H9 (cell line): ENCODE results near the gene VPS26B. TPM values are rescaled to one million over a fixed set of nuclear protein-coding genes. Genes with fewer than 3 reads are reported as not detected.

ENCODE experiments used
- DNase-seq: peaks from one replicate; pipeline ENCODE4 v3.0.0-alpha.2; 2017
- H2AFZ ChIP-seq: one replicate; pipeline ENCODE4 v1.6.1; 2013; ENCODE audit warnings: mild to moderate bottlenecking, low read length, control low read depth, moderate library complexity
- H2AK5ac ChIP-seq: 2 replicates; pipeline ENCODE4 v1.6.1; 2013; ENCODE audit warnings: low read length, control low read depth, mixed read lengths; ENCODE audit not compliant: insufficient read length
- H2BK120ac ChIP-seq: one replicate; pipeline ENCODE4 v1.6.1; 2013; ENCODE audit warnings: low read depth, mild to moderate bottlenecking, low read length, control low read depth, inconsistent platforms; ENCODE audit not compliant: poor library complexity, severe bottlenecking
- H2BK12ac ChIP-seq: 2 replicates; pipeline ENCODE4 v1.6.1; 2013; ENCODE audit warnings: low read length, control low read depth, mixed read lengths, low read depth; ENCODE audit not compliant: insufficient read length
- H2BK15ac ChIP-seq: 2 replicates; pipeline ENCODE4 v1.6.1; 2013; ENCODE audit warnings: low read depth, low read length, control low read depth
- H2BK20ac ChIP-seq: one replicate; pipeline ENCODE4 v1.6.1; 2013; ENCODE audit warnings: low read depth, mild to moderate bottlenecking, low read length, control low read depth, inconsistent platforms; ENCODE audit not compliant: poor library complexity, severe bottlenecking
- H2BK5ac ChIP-seq: 2 replicates; pipeline ENCODE4 v1.6.1; 2013; ENCODE audit warnings: low read length, control low read depth, mixed read lengths; ENCODE audit not compliant: insufficient read length
- H3K14ac ChIP-seq: 2 replicates; pipeline ENCODE4 v1.6.1; 2013; ENCODE audit warnings: low read length, control low read depth; ENCODE audit not compliant: insufficient read depth
- H3K18ac ChIP-seq: 2 replicates; pipeline ENCODE4 v1.6.1; 2013; ENCODE audit warnings: low read depth, mild to moderate bottlenecking, mixed read lengths, low read length, control low read depth; ENCODE audit not compliant: insufficient read length
- H3K23ac ChIP-seq: 2 replicates; pipeline ENCODE4 v1.6.1; 2013; ENCODE audit warnings: low read length, control low read depth, mixed read lengths, low read depth; ENCODE audit not compliant: insufficient read length
- H3K23me2 ChIP-seq: 2 replicates; pipeline ENCODE4 v1.6.1; 2013; ENCODE audit warnings: low read depth, mild to moderate bottlenecking, mixed read lengths, low read length, control low read depth; ENCODE audit not compliant: insufficient read length, poor library complexity, severe bottlenecking
- H3K27ac ChIP-seq: 2 replicates; pipeline ENCODE4 v1.5.1; 2013; ENCODE audit warnings: low read length, control low read depth, mixed read lengths, low read depth; ENCODE audit not compliant: insufficient read length
- H3K27me3 ChIP-seq: 2 replicates; pipeline ENCODE4 v1.6.1; 2013; ENCODE audit warnings: low read length, control low read depth, inconsistent platforms; ENCODE audit not compliant: insufficient read depth
- H3K4ac ChIP-seq: 2 replicates; pipeline ENCODE4 v1.6.1; 2013; ENCODE audit warnings: low read depth, mild to moderate bottlenecking, control low read depth, inconsistent platforms, low read length, moderate library complexity
- H3K4me1 ChIP-seq: 2 replicates; pipeline ENCODE4 v1.6.1; 2013; ENCODE audit warnings: low read length, control low read depth, inconsistent platforms; ENCODE audit not compliant: insufficient read depth
- H3K4me2 ChIP-seq: 2 replicates; pipeline ENCODE4 v1.6.1; 2013; ENCODE audit warnings: low read length, control low read depth, mixed read lengths; ENCODE audit not compliant: insufficient read length, insufficient read depth
- H3K56ac ChIP-seq: 2 replicates; pipeline ENCODE4 v1.6.1; 2013; ENCODE audit warnings: low read depth, mild to moderate bottlenecking, mixed read lengths, low read length, control low read depth; ENCODE audit not compliant: insufficient read length
- H3K79me1 ChIP-seq: 2 replicates; pipeline ENCODE4 v1.6.1; 2013; ENCODE audit warnings: low read depth, mild to moderate bottlenecking, moderate library complexity, low read length, control low read depth, inconsistent platforms; ENCODE audit not compliant: insufficient read depth, poor library complexity, severe bottlenecking
- H3K79me2 ChIP-seq: 2 replicates; pipeline ENCODE4 v1.6.1; 2013; ENCODE audit warnings: low read length, control low read depth, inconsistent platforms; ENCODE audit not compliant: insufficient read depth
- H3K9ac ChIP-seq: 2 replicates; pipeline ENCODE4 v1.6.1; 2013; ENCODE audit warnings: low read length, control low read depth, mixed read lengths; ENCODE audit not compliant: insufficient read length; ENCODE audit errors: extremely low read depth
- H3K9me3 ChIP-seq: one replicate; pipeline ENCODE4 v1.6.1; 2013; ENCODE audit warnings: low read depth, low read length, inconsistent platforms; ENCODE audit not compliant: control insufficient read depth
- H3T11ph ChIP-seq: one replicate; pipeline ENCODE4 v1.6.1; 2013; ENCODE audit warnings: mild to moderate bottlenecking, low read length, control low read depth, inconsistent platforms
- H4K20me1 ChIP-seq: one replicate; pipeline ENCODE4 v1.6.1; 2013; ENCODE audit not compliant: control insufficient read depth, insufficient read length, insufficient read depth
- H4K5ac ChIP-seq: 2 replicates; pipeline ENCODE4 v1.6.1; 2013; ENCODE audit warnings: low read depth, mild to moderate bottlenecking, mixed read lengths, low read length, control low read depth; ENCODE audit not compliant: insufficient read length
- H4K8ac ChIP-seq: replicated peaks from 2 replicates; pipeline ENCODE4 v1.6.1; 2013; ENCODE audit warnings: low read length, control low read depth, mixed read lengths, low read depth; ENCODE audit not compliant: insufficient read length
- H4K91ac ChIP-seq: 2 replicates; pipeline ENCODE4 v1.6.1; 2013; ENCODE audit warnings: low read depth, mild to moderate bottlenecking, moderate library complexity, mixed read lengths, low read length, control low read depth; ENCODE audit not compliant: insufficient read length
- H3K27ac Mint-ChIP-seq, 3 experiments: 2 replicates in 2 of 3; 3 replicates in 1 of 3; pipeline ENCODE4 v1.8.0; 2020 to 2021; ENCODE audit warnings: mixed read lengths in 3 of 3, mild to moderate bottlenecking in 1 of 3, moderate library complexity in 1 of 3
- H3K27me3 Mint-ChIP-seq: 2 replicates; pipeline ENCODE4 v1.8.0; 2021; ENCODE audit warnings: low read depth, mild to moderate bottlenecking, moderate library complexity, mixed read lengths
- H3K36me3 Mint-ChIP-seq, 3 experiments: 2 replicates in 2 of 3; 3 replicates in 1 of 3; pipeline ENCODE4 v1.8.0; 2020 to 2021; ENCODE audit warnings: low read depth in 3 of 3, mixed read lengths in 3 of 3; ENCODE audit not compliant: insufficient read depth in 1 of 3
- H3K4me1 Mint-ChIP-seq, 2 experiments: 2 replicates each; pipeline ENCODE4 v1.8.0; 2020; ENCODE audit warnings: mixed read lengths in 2 of 2
- H3K4me3 Mint-ChIP-seq, 2 experiments: 2 replicates in 1 of 2; 3 replicates in 1 of 2; pipeline ENCODE4 v1.8.0; 2020 to 2021; ENCODE audit warnings: mild to moderate bottlenecking in 2 of 2, mixed read lengths in 2 of 2, moderate library complexity in 1 of 2
- H3K9me3 Mint-ChIP-seq, 2 experiments: 2 replicates in 1 of 2; 3 replicates in 1 of 2; pipeline ENCODE4 v1.8.0; 2020; ENCODE audit warnings: mild to moderate bottlenecking in 2 of 2, mixed read lengths in 2 of 2, moderate library complexity in 1 of 2
- CTCF ChIP-seq: fragments of 200-600 bp; sonication (generic); conservative IDR thresholded peaks from 3 replicates; pipeline ENCODE4 v1.8.0; 2021; ENCODE audit warnings: antibody characterized with exemption, mild to moderate bottlenecking
- WGBS: extraction: QIAGEN DNeasy Blood & Tissue Kit; methylation state at CpG from one replicate; pipeline ENCODE4 v1.1.7; 2013; ENCODE audit warnings: missing lambda C conversion rate, low lambda C conversion rate, mixed read lengths; ENCODE audit not compliant: insufficient read length; ENCODE audit errors: extremely low coverage; 5-methylcytosine and 5-hydroxymethylcytosine counted together
- total RNA-seq: library from RNA; stranded (reverse); gene quantifications from 2 replicates; pipeline ENCODE4 v1.2.1, GENCODE V29; 2021

VPS26B gene
- total RNA-seq, 1 experiment from 2014 or later, result 27.5 TPM

- Histone ChIP-seq H3T11ph (no peak overlapping the region), H3K27ac (no peak overlapping the region), H4K91ac (no peak overlapping the region), H4K5ac (no peak overlapping the region), H2BK5ac (no peak overlapping the region), H3K79me2 (no peaks in the 10 kb centered on the region), H2BK12ac (no peak overlapping the region), H3K23me2 (peaks cover 1% of the 10 kb centered on the region), H3K4me2 (no peak overlapping the region), H2BK120ac (no peak overlapping the region), H3K18ac (no peak overlapping the region), H3K27me3 (no peaks in the 10 kb centered on the region), H3K14ac (no peak overlapping the region), H2AFZ (no peak overlapping the region), H4K8ac (no peak overlapping the region), H3K4me1 (0 out of 2 replicates have a peak, but pooled peaks cover 2% of the 10 kb centered on the region), H3K9me3 (no peaks in the 10 kb centered on the region), H3K4ac (no peak overlapping the region), H3K9ac (no peak overlapping the region), H2BK15ac (no peak overlapping the region), H2BK20ac (no peak overlapping the region), H3K79me1 (no peaks in the 10 kb centered on the region), H2AK5ac (no peak overlapping the region), H3K23ac (no peak overlapping the region), H3K56ac (no peak overlapping the region), H4K20me1 (no peaks in the 10 kb centered on the region)
- DNase-seq, result no peak
- peak overlapping the region in 1 of 3 experiments; percentile 61; a peak in 1 of 7 replicates for H3K27ac Mint-ChIP-seq
- no peak for TF ChIP-seq CTCF
- H3K4me3 Mint-ChIP-seq, result no peak overlapping the region
- H3K36me3 Mint-ChIP-seq, result peaks cover 25 to 59% (median 38%) of the 10 kb centered on the region in 3 experiments
- H3K4me1 Mint-ChIP-seq, result peaks cover 13 to 17% of the 10 kb centered on the region in 2 experiments
- H3K27me3 Mint-ChIP-seq, result no peaks in the 10 kb centered on the region
- no CpG with 5 or more reads among the region's 7 CpGs for WGBS
- no peaks in the 10 kb centered on the region for H3K9me3 Mint-ChIP-seq
These were observed 24.5 kb downstream of the VPS26B start for GRCh38 chr11:134248910-134249480.
